A673 (cell line): ENCODE results near the gene SRPK3. TPM values are rescaled to one million over a fixed set of nuclear protein-coding genes. Genes with fewer than 3 reads are reported as not detected.
A peak's percentile ranks its signal among the peaks of the same experiment; 100 is the strongest.

Source experiments
- BruUV-seq: library from RNA; stranded (reverse); fragments of 400-500 nt; replicated peaks from 2 replicates; lab custom pipeline; 2021; lab: Mats Ljungman, UMichigan
- CTCF ChIA-PET: fragments of 300-600 bp; sonication (Branson Sonifier 250); formaldehyde crosslinking; loops from one replicate; lab custom pipeline; 2022; ENCODE audit warnings: antibody characterized with exemption; lab: Charles Lee
- POLR2A ChIA-PET: fragments of 300-600 bp; sonication (Branson Sonifier 250); formaldehyde crosslinking; loops from one replicate; lab custom pipeline; 2022; ENCODE audit warnings: antibody characterized with exemption; ENCODE audit not compliant: low non-redundant PET; lab: Charles Lee
- DNase-seq: peaks from one replicate; pipeline ENCODE4 v3.0.0-alpha.2; 2015; ENCODE audit warnings: low spot score
- H3K27ac ChIP-seq: fragments of 200-600 bp; sonication (generic); 2 replicates; pipeline ENCODE4 v1.5.1; 2016; ENCODE audit warnings: mixed run types, low read depth, mild to moderate bottlenecking, mixed read lengths, antibody characterized with exemption, low read length; ENCODE audit not compliant: poor library complexity, severe bottlenecking
- H3K27me3 ChIP-seq: fragments of 200-600 bp; sonication (generic); replicated peaks from 2 replicates; pipeline ENCODE4 v1.6.1; 2017; ENCODE audit warnings: mixed run types, low read depth, mild to moderate bottlenecking, mixed read lengths, antibody characterized with exemption, low read length; ENCODE audit not compliant: insufficient read depth, poor library complexity
- H3K36me3 ChIP-seq: fragments of 200-600 bp; sonication (generic); 2 replicates; pipeline ENCODE4 v1.6.1; 2016; ENCODE audit warnings: mixed run types, mild to moderate bottlenecking, mixed read lengths, antibody characterized with exemption, low read length; ENCODE audit not compliant: insufficient read depth, poor library complexity, severe bottlenecking
- H3K4me1 ChIP-seq: fragments of 200-600 bp; sonication (generic); 2 replicates; pipeline ENCODE4 v1.6.1; 2017; ENCODE audit warnings: mixed run types, mild to moderate bottlenecking, mixed read lengths, antibody characterized with exemption, low read length; ENCODE audit not compliant: insufficient read depth, poor library complexity, severe bottlenecking
- H3K4me3 ChIP-seq: fragments of 200-600 bp; sonication (generic); 2 replicates; pipeline ENCODE4 v1.5.1; 2016; ENCODE audit warnings: low read depth, mixed run types, mild to moderate bottlenecking, mixed read lengths, low read length; ENCODE audit not compliant: poor library complexity, severe bottlenecking
- H3K9me3 ChIP-seq: fragments of 200-600 bp; sonication (generic); 2 replicates; pipeline ENCODE4 v1.6.1; 2016; ENCODE audit warnings: mixed run types, low read depth, mild to moderate bottlenecking, mixed read lengths, antibody characterized with exemption, low read length; ENCODE audit not compliant: poor library complexity, severe bottlenecking
- EZH2 ChIP-seq: fragments of 200-600 bp; sonication (generic); IDR thresholded peaks from 2 replicates; pipeline ENCODE4 v1.6.1; 2017; ENCODE audit warnings: borderline replicate concordance, low read depth, mild to moderate bottlenecking, mixed read lengths, antibody characterized with exemption, low read length; ENCODE audit not compliant: poor library complexity, severe bottlenecking
- intact Hi-C: fragments of 100-400 bp; cut with micrococcal nuclease; formaldehyde crosslinking; loops from one replicate; pipeline ENCODE4 v1.10.0; 2022; ENCODE audit not compliant: unreplicated experiment
- total RNA-seq: library from RNA; stranded (reverse); gene quantifications from 2 replicates; pipeline ENCODE4 v1.2.3, GENCODE V29; 2021
- TF ChIP-seq, protein P1 (sequence below): fragments of 300-800, 200-600 bp; sonication (generic); conservative IDR thresholded peaks from 2 replicates; pipeline ENCODE4 v1.5.1; 2017; ENCODE audit warnings: low read depth, mild to moderate bottlenecking, antibody characterized with exemption, low read length, moderate library complexity, mixed read lengths

Gene SRPK3
- total RNA-seq, 1 experiment from 2014 or later, result not detected

DNA sequence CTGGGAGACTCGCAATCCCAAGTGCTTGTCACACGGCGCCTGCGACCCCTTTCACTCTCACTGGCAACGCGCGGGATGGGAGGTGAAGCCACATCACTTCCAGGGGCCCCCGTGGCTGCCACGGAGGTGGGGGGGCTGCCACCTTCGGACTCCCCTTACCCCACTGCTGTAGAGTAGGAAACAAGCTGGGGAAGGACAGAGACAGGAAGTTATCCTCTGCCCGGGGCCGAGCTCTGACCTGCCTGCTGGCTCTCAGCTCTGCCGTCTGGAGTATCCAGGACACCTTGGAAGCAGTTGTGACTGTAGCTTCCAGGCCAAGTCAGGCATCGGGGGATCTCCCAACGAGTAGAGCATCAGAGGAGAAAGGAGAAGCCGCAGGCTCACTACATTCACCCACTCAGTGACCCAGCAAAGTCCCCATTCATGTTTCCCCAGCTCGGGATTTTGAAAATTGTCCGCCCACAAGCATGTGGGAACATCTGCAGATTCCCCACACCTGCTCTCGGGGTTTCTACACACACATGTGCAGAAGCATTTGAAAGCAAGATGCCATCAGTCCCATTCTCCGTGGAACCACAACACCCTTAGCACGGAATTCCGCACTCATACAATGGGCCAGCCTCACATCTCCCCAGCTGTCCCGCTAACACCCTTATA, 38.7 kb downstream of the SRPK3 start:
- TF ChIP-seq EZH2, result no peak
- TF ChIP-seq, protein P1, sequence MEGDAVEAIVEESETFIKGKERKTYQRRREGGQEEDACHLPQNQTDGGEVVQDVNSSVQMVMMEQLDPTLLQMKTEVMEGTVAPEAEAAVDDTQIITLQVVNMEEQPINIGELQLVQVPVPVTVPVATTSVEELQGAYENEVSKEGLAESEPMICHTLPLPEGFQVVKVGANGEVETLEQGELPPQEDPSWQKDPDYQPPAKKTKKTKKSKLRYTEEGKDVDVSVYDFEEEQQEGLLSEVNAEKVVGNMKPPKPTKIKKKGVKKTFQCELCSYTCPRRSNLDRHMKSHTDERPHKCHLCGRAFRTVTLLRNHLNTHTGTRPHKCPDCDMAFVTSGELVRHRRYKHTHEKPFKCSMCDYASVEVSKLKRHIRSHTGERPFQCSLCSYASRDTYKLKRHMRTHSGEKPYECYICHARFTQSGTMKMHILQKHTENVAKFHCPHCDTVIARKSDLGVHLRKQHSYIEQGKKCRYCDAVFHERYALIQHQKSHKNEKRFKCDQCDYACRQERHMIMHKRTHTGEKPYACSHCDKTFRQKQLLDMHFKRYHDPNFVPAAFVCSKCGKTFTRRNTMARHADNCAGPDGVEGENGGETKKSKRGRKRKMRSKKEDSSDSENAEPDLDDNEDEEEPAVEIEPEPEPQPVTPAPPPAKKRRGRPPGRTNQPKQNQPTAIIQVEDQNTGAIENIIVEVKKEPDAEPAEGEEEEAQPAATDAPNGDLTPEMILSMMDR, result no peak
- no peaks in the 10 kb centered on the region for H3K27me3 ChIP-seq
- ChIA-PET CTCF (no interaction called here), POLR2A (interaction anchor here (0.6 kb wide), 2 partner anchors 148 to 638 kb away, joined by 3 to 4 read pairs; no protein-coding TSS in a partner anchor)
- H3K27ac ChIP-seq, result peak overlapping the region; percentile 50
- BruUV-seq, result no TSS peak
- no peaks in the 10 kb centered on the region for H3K9me3 ChIP-seq
- no peaks in the 10 kb centered on the region for H3K36me3 ChIP-seq
- H3K4me3 ChIP-seq, result peak overlapping the region; percentile 41
- intact Hi-C loops, result no loop called here
- no peaks in the 10 kb centered on the region for H3K4me1 ChIP-seq
- no peak for DNase-seq

DNA sequence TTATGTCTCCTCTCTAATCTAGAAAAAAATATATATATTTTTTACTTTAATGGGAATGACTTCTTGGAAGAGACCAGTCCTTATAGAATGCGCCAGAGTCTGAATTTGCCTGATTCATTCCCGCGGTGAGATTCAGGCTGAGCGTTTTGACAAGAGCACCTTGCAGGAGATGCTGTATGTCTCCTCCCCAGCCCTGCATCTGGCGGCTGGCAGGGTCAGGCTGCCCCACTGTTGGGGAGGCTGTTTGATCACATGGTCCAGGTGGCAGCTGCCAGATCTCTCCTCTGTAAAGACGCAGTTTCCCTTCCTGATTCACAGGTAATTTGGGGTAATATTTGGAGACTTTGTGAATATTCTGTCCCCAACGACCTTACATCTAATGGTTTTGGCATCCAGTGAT, 39.8 kb downstream of the SRPK3 start:
- Histone ChIP-seq H3K27ac (no peak overlapping the region), H3K9me3 (no peaks in the 10 kb centered on the region), H3K4me3 (no peak overlapping the region), H3K27me3 (no peaks in the 10 kb centered on the region), H3K4me1 (no peaks in the 10 kb centered on the region), H3K36me3 (no peaks in the 10 kb centered on the region)
- CTCF ChIA-PET, result no interaction called here
- BruUV-seq, result no TSS peak
- no peak for TF ChIP-seq EZH2
- TF ChIP-seq, protein P1, result no peak
- no peak for DNase-seq
- intact Hi-C loops, result no loop called here
- POLR2A ChIA-PET, result no interaction called here

DNA sequence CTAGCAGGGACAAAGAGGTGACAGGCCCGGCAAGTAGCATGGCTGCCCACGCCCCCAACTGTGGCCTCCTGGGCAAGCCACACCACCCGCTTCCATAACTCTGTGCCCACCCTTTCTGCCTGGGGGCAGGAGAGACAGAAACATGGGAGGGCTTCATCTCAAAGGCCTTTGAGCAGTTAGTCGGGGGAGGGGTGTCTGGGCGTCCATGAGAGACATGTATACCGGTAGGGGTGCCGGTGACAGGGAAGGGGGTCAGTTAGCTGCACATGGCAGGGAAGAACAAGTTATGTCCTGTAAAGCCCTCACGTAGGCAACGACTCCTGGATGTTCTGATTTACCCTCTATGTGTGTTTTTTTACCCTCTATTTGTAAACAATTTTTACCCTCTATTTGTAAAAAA, 40.2 kb downstream of the SRPK3 start:
- H3K27me3 ChIP-seq, result no peaks in the 10 kb centered on the region
- intact Hi-C loops, result no loop called here
- no TSS peak for BruUV-seq
- DNase-seq, result no peak
- H3K36me3 ChIP-seq, result no peaks in the 10 kb centered on the region
- no peak overlapping the region for H3K27ac ChIP-seq
- CTCF ChIA-PET, result no interaction called here
- H3K9me3 ChIP-seq, result no peaks in the 10 kb centered on the region
- H3K4me3 ChIP-seq, result no peak overlapping the region
- POLR2A ChIA-PET, result no interaction called here
- TF ChIP-seq, protein P1, result no peak
- TF ChIP-seq EZH2, result no peak
- no peaks in the 10 kb centered on the region for H3K4me1 ChIP-seq
